NB4 (cell line): ENCODE measurements around the gene LRP10.
A peak's percentile ranks its signal among the peaks of the same experiment; 100 is the strongest.

Experiments
- POLR2A ChIP-seq: IDR thresholded peaks from 2 replicates; pipeline ENCODE4 v1.6.1; 2011; ENCODE audit warnings: mild to moderate bottlenecking; ENCODE audit not compliant: insufficient read length; ENCODE audit errors: extremely low read depth
- TF ChIP-seq, protein P1 (sequence below): IDR thresholded peaks from one replicate; pipeline ENCODE4 v1.5.1; 2012; ENCODE audit warnings: low read depth, low read length

DNA sequence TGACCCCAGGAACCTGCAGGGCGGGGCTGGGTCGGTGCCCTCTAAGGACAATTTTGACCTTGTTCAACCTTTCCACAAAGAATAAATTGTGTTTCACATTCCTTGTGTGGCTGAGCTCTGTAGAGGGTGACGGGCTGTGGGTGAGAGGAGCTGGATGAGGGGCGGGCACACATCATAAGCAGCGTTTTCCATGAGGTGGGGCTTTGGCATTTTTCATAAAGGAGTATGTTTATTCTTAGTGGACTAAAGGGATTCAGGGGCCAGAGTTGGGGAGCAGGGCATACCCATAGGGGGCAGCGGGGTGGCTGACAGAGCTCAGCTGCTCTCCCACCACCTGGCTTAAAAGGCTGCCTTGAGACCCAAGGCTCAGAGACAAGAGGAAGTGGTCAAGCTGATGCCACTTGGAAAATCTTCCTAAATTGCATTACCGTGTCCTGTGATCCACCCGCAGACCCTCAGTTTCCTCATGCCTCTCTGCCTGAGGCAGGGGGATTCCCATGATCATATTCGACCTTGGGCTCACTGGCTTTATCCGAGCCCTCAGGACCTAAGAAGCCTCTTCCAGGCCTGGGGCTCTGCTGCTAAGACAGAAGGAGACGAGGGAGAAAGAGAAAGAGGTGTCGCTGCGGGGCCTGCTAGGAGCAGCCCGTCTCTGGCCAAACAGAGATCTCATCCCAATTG, 23.7 kb upstream of the LRP10 start:
- TF ChIP-seq, protein P1, sequence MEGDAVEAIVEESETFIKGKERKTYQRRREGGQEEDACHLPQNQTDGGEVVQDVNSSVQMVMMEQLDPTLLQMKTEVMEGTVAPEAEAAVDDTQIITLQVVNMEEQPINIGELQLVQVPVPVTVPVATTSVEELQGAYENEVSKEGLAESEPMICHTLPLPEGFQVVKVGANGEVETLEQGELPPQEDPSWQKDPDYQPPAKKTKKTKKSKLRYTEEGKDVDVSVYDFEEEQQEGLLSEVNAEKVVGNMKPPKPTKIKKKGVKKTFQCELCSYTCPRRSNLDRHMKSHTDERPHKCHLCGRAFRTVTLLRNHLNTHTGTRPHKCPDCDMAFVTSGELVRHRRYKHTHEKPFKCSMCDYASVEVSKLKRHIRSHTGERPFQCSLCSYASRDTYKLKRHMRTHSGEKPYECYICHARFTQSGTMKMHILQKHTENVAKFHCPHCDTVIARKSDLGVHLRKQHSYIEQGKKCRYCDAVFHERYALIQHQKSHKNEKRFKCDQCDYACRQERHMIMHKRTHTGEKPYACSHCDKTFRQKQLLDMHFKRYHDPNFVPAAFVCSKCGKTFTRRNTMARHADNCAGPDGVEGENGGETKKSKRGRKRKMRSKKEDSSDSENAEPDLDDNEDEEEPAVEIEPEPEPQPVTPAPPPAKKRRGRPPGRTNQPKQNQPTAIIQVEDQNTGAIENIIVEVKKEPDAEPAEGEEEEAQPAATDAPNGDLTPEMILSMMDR, result peak; percentile 49
- TF ChIP-seq POLR2A, result no peak
